Pulmonary artery endothelial cell (primary cell): ENCODE results near the gene GPATCH4. TPM values are rescaled to one million over a fixed set of nuclear protein-coding genes. Genes with fewer than 3 reads are reported as not detected.
A peak's percentile ranks its signal among the peaks of the same experiment; 100 is the strongest.
"Not testable (repeated sequence)": the region's sequence is repeated elsewhere in the genome, so short reads cannot be mapped to it uniquely, and the experiment has no call there.

Experiments
- DNase-seq: peaks from one replicate; pipeline ENCODE4 v3.0.0-alpha.2; 2011; ENCODE audit warnings: low read depth, low spot score
- total RNA-seq: library from RNA; depleted of rRNA; stranded (reverse); fragments of >200 nt; gene quantifications from 2 replicates; pipeline ENCODE4 v1.2.3, GENCODE V29; 2014

Gene GPATCH4
- total RNA-seq, 1 donor from 2014 or later: 27.2 TPM

GRCh38 chr1:156627313-156627880 is 26.1 kb upstream of the GPATCH4 start:
- DNase-seq: no peak

GRCh38 chr1:156626079-156626438 is 24.8 kb upstream of the GPATCH4 start:
- no peak for DNase-seq

GRCh38 chr1:156625436-156626078 is 24.3 kb upstream of the GPATCH4 start:
- no peak for DNase-seq

GRCh38 chr1:156624814-156625435 is 23.6 kb upstream of the GPATCH4 start:
- DNase-seq: no peak

GRCh38 chr1:156623946-156624813 is 22.9 kb upstream of the GPATCH4 start:
- DNase-seq: no peak

- DNase-seq: no peak
These were observed 21.5 kb upstream of the GPATCH4 start for GRCh38 chr1:156622581-156623297.

GRCh38 chr1:156619582-156619955 is 18.3 kb upstream of the GPATCH4 start:
- no peak for DNase-seq

- DNase-seq: no peak
These were observed 17.7 kb upstream of the GPATCH4 start, which contains the start of gene HAPLN2 for GRCh38 chr1:156618853-156619581. Gene HAPLN2 (plus strand): TSS chr1:156619415. CDS start chr1:156623491, 4,076 bp downstream.

GRCh38 chr1:156616463-156616862 is 15.2 kb upstream of the GPATCH4 start:
- no peak for DNase-seq

GRCh38 chr1:156615946-156616345 is 14.7 kb upstream of the GPATCH4 start:
- no peak for DNase-seq

- no peak for DNase-seq
These were observed 11.4 kb upstream of the GPATCH4 start for GRCh38 chr1:156612666-156613065.

GRCh38 chr1:156610072-156610471 is 8.8 kb upstream of the GPATCH4 start:
- DNase-seq: not testable (repeated sequence)

- DNase-seq: no peak
These were observed 7.7 kb upstream of the GPATCH4 start for GRCh38 chr1:156608981-156609380.

- DNase-seq: peak; percentile 37
These were observed 6.9 kb upstream of the GPATCH4 start for GRCh38 chr1:156608036-156608674.

- DNase-seq: not testable (repeated sequence)
These were observed 6.1 kb upstream of the GPATCH4 start for GRCh38 chr1:156607344-156607743.

- DNase-seq: no peak
These were observed 1.3 kb upstream of the GPATCH4 start for GRCh38 chr1:156602557-156602993.

- no peak for DNase-seq
These were observed 613 bp upstream of the GPATCH4 start for GRCh38 chr1:156601892-156602291.

GRCh38 chr1:156600733-156601121 is 552 bp downstream of the GPATCH4 start:
- DNase-seq: no peak

- no peak for DNase-seq
These were observed 1.5 kb downstream of the GPATCH4 start for GRCh38 chr1:156599811-156600210.
